Smooth muscle cell of the brain vasculature (primary cell): ENCODE results near the gene OPN5.

Source experiments
- DNase-seq: peaks from one replicate; pipeline ENCODE4 v3.0.0-alpha.2; 2012; ENCODE audit warnings: low read depth, low spot score

Gene OPN5

DNA sequence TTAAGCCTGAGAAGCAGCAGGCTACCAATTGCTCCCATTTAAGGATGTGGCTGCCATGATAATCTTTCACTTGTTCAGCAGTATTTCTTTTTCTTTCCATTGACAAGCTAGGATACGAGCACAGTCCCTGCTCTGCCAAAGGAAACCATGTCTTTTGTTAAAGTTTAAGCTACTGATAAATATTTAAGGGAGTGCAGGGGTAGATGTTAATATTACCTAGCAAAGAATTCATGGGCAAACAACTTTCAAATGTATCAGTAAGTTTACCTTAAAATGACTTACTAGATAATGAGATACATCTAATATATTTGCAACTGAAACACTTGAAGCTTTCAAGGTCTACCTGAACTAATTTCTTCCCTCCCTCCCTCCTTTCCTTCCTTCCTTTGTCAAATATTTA, 77.3 kb downstream of the OPN5 start:
- no peak for DNase-seq

DNA sequence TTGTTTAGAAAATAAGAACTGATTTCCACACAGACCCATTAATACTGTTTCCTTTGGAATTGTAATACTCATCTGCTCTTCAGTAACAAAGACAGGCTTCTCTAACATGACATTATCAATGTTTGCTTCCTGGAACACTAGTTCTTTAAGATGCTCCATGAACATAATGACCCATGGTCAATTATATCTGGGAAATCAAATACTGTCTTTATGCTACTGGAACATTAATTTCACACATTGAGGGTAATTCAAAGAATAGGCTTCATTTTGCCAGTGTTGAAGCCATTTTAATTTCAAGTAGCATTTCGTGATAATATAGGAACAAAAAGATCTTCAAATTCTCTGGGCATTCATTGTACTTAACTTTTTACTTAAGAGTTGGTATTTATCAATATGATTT, 80.9 kb downstream of the OPN5 start:
- DNase-seq: no peak

- no peak for DNase-seq
These were observed 83.4 kb downstream of the OPN5 start for GRCh38 chr6:47865206-47865605.

DNA sequence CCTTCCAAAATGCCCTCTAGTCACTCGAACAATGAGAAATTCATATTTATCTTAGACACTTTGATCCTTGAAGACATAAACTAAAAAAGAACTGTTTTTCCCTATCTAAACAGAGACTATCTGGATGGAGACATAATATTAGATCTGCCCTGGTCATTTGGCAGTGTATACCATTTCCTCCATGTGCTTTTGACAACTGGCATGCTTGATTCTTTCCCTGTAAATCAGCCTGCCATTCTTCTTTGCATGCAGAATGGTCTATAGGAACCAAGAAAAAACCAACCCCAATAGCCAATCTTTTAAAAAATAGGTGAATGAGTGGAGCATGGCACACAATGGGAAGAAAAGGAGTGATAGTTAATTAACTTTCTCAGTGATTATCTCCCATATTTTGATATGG, 93.8 kb downstream of the OPN5 start:
- DNase-seq: no peak
